Measurements from ENCODE around the gene LCE3A.

DNA sequence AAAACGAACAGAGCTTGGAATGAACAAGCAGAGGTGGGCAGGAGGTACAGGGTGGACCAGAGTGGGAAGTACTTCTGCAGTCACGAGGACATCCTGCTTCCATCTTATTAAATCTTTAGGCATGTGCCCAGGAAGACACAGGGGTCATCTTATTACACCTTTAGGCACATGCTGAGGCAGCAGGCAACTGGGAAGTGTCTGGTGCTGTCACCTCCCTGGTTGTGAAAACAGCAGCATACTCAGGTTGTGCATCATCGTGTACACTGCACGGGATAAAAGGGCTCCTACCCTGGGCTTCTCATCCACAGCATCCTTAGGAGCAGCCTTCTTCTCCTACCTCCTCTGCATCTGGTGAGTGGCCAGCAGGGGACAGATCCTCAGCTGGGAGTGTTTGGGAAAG lies 23.0 kb downstream of the LCE3A start, which contains the start of gene LCE3C:
- no peak for TF ChIP-seq EZH2phosphoT487 (conservative IDR thresholded peaks at IDR 0.05; ENCODE audit: low read length)
- TF ChIP-seq, protein P1, sequence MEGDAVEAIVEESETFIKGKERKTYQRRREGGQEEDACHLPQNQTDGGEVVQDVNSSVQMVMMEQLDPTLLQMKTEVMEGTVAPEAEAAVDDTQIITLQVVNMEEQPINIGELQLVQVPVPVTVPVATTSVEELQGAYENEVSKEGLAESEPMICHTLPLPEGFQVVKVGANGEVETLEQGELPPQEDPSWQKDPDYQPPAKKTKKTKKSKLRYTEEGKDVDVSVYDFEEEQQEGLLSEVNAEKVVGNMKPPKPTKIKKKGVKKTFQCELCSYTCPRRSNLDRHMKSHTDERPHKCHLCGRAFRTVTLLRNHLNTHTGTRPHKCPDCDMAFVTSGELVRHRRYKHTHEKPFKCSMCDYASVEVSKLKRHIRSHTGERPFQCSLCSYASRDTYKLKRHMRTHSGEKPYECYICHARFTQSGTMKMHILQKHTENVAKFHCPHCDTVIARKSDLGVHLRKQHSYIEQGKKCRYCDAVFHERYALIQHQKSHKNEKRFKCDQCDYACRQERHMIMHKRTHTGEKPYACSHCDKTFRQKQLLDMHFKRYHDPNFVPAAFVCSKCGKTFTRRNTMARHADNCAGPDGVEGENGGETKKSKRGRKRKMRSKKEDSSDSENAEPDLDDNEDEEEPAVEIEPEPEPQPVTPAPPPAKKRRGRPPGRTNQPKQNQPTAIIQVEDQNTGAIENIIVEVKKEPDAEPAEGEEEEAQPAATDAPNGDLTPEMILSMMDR (IDR thresholded peaks at IDR 0.05; ENCODE audit: insufficient read depth, low read length, poor library complexity, severe bottlenecking): no peak

Data from SU-DHL-6 (cell line).